ENCODE data around the gene TMEM190.

DNA sequence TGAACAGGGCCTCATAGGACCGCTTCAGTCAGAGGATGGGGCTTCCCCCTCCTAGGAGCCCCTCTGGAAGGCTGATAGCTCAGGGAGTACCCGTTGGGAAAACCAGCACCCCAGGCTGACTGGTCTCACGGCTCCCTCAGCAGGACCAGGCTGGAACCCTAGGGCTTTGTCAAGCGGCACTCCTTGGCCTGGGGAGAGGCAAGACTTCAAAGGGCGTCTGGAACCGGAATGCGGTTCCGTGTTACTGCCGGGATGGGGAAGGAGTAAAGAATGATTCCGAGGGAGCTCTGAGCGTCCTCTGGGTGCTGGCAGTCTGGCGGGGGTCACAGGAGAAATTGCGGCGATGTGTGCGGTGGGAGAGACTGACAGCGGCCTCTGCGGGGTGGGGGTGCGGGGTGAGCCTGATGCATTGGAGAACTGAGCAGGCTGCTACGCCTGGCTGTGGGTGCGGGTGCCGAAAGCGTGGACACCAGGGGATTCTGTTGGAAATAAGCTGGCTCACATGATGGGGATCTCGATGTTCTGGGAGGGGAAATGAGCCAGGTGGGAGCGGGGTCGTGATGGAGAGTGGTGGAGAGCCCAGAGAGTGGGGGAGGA lies 24.0 kb upstream of the TMEM190 start:
- TF ChIP-seq CTCF (IDR thresholded peaks at IDR 0.05; ENCODE audit: control extremely low read depth in 1 of 3, insufficient read depth in 1 of 3, low read depth in 1 of 3, low read length in 3 of 3) (no peak), JUN (IDR thresholded peaks at IDR 0.05; ENCODE audit: low read depth, low read length) (no peak), POLR2AphosphoS5 (IDR thresholded peaks at IDR 0.05; ENCODE audit: low read depth, low read length) (no peak)
